GM19452 (cell line): Measurements from ENCODE around the gene BTBD9.

Experiments used
- ATAC-seq: cut with Tn5 transposase; IDR thresholded peaks from one replicate; pipeline ENCODE4 v1.9.1; 2021; ENCODE audit not compliant: unreplicated experiment

BTBD9 gene

DNA sequence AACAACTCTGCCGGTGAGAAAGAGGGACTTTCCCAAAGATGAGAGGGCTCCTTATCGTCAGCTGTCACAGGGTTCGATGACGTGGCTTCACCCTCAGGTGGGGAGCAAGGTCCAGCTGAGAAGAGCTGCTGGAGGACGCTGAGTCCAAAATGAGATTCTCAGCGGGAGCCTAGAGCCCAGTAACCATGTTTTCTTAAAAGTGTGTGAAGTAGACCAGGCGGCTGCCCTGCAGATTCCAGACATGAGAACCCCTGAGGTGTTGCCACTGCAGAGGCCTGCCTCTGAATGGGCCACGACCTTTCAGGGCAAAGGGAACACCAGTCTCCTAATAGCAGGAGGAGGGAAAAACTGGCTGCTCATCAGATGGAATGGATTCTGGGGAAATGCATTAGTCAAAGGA is 375.1 kb downstream of the BTBD9 start:
- no peak for ATAC-seq

DNA sequence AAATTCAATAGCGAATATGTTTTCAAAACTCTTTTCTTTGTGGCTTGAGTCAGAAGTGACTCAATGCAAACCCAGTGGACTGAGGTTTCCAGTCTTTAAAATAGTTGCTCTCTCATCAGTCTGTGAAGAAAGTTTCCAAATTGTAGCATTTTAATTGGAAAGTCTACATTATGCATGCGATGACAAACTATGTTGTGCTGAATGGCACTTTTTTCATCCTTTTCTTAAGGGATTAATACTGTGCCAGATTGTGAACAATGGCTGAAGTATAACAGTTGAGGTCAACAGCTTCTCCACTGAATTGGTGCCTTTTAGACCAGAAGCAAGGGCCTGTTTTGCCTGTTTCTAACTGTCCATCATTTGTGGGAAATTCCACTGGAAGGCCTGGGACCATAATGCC is 377.1 kb downstream of the BTBD9 start:
- ATAC-seq, result no peak

GRCh38 chr6:38262026-38262425 is 377.7 kb downstream of the BTBD9 start:
- ATAC-seq, result no peak

DNA sequence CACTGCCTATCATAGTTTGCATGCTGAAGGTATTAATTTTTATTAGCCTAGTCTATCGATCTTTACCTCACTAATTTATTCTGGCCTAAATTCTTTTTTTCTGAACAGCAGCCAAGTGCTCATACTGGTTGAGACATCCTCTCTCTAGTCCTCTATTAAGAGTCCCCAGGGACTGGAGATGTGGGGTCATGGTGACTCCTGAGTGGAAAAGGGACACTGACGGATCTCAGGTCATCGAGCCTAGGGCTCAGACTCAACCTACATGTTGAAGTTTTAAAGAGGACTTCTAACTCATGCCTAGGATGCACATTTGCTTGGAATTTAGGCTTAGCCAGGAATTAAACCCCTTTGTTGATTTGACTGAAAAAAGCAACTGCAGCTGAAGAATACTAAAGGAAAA is 378.1 kb downstream of the BTBD9 start:
- ATAC-seq, result no peak

DNA sequence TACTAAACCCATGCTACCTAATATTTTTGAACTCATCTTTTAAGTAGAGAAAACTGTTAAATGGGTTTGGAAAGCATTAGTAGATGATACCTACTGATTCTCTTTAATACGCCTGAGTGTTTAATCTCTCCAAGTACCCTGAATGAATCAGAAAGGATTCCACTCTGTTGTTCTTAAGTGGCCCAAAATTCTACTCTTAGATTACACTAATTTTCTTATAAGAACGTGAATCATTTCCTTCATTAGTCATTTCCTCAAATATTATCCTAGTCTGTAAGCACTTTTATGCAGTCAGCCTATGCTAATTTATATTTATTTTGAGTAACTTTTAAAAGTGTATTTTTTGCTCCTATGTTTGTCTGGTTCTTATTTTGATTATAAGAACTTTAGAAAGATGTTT is 380.0 kb downstream of the BTBD9 start:
- no peak for ATAC-seq

- ATAC-seq, result no peak
These were observed 391.1 kb downstream of the BTBD9 start for GRCh38 chr6:38248500-38249234.

DNA sequence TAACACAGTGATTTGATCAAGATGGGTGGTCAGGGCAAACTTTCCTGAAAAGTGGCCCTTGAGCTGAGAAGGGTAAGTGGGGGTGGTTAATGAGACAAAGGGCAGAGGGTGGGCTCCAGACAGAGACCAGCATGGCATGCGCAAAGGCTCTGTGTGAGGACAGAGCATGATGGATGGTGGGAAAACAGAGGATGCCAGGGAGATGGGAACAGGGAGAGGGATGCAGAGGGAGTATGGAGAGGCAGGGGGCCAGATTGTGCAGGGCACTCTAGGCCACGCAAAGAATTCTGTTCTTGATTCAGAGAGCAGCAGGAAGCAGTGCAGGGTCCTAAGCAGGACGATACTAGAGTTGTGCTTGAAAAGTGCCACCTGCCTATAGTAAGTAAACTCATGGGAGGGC is 394.4 kb downstream of the BTBD9 start:
- no peak for ATAC-seq

DNA sequence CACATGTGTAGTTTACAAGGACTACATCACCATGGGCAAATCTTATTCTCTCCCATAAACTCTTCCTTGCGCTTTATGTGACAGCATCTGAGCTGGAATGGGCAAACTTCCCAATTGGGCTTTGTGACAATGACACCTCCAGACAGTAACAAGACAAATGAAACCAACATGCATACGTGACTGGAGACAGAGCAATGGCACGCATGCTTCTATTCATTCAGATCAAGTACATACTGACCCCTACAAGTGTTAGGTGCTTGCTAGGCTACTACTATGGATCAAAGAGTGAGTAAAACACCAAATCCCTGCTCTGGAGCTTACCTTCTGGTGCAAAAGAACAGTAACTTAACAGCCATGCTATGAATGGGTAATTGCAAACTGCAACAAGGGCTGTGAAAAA is 394.9 kb downstream of the BTBD9 start:
- no peak for ATAC-seq

DNA sequence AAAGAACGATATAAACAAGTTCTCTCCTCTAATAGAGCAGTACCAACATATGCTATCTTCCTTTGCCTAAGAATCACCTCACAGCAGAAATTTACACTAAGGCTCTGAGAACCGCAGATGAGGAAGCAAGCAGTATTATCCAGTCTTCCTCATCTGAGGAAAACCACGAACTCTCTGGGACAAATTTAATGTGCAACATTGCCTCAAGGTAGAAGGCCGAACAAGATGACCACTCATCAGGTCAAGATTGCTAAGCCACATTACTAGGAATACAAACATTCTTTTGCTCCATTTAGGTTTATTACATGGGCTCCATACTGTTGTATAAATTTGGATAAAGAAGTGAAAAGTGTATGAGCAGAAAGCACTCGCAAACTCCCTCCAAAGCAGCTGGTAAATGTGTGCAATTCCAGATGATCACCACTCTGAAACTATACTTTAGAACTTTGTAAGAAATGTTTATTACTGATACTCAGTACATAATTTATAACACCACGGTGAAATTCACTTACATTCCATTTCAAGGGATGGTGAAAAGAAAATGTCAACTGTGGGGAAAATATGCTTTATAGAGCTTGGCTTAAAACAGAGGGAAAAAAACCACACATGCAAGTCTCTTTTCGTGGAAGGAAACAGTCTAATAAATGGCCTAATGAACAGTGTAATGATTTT is 398.4 kb downstream of the BTBD9 start:
- ATAC-seq, result no peak

GRCh38 chr6:38239719-38240451 is 399.8 kb downstream of the BTBD9 start:
- ATAC-seq, result no peak

- no peak for ATAC-seq
These were observed 403.1 kb downstream of the BTBD9 start for GRCh38 chr6:38236631-38237030.

DNA sequence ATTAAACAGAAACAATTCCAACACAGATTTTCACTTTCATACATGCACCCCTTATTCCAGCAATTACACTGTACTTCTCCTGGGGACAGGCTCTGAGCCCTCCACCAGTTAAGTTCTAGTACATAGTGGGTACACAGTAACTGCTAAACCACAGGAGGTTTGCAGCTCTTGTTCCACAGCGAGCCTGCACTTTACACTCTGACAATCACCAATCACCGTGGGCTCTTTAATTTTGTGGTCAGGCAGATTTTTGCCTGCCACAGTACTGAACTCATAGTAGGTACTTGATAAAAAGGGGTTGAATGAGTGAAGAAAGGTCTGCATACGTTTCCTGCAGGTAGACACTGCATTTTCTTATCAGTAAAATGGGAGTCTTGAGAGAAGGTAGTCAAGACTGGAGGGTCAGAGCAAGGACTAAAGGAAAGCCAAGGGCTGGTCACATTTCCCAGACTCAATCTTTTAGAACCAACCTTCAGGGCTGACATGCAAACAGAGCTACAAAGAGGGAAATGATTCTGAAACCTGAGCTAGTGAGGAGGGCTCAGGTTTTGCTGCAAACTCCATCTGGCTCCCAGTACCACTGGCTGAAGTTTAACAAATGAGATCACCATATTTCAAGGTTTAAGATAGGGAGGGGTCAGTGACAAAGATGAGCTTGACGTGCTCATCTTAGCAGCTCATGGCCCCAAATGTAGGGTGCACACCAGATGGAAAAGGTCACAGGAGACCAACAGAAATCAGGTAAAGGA is 404.6 kb downstream of the BTBD9 start:
- peak; percentile 60 for ATAC-seq

GRCh38 chr6:38234141-38234540 is 405.6 kb downstream of the BTBD9 start:
- ATAC-seq, result no peak

DNA sequence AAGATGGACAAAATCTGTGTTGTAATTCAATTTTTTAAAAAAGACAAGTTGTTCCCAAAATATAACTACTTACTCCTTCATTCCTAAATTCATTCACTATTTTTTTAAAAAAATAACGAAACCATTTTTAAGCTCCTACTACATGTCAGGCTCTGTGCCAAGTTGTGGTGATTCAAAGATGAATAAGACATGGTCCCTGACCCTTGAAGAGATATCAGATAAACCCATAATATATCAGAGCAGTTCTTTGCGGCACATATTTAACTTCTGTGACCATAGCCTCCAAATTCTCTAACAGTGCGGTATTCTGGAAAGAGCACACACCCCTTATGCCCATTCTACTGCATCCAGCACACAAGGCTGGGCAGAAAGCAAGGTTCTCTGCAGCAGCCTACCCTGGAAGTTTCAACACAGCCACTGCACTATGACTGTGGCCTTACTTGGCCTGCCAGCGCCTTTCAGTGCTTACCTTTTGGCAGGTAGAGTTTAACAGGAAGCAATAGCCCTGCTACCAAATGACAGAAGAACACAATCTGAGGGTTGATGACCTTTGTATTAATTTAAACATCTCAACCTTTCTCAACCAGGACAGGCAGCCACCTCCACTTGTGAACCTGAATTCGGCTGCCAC is 406.5 kb downstream of the BTBD9 start:
- no peak for ATAC-seq

DNA sequence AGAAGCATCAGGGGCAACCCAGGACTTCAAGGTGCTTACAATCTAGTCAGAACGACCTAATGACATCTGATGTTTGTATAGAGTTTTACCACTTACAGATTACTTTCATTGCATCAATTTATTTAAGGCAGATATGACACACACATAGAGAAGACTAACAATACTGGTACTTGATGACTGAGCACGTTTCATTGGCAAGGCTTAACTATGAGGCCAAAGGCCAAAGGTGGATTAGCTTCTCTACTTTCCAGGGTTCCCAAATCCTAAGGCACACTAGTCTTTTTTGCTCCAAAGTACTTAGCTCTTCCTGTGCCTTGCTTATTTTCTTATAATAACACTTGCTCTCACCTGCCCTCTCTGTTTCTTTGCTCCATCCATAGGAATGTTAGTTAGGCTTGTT is 414.0 kb downstream of the BTBD9 start:
- no peak for ATAC-seq

DNA sequence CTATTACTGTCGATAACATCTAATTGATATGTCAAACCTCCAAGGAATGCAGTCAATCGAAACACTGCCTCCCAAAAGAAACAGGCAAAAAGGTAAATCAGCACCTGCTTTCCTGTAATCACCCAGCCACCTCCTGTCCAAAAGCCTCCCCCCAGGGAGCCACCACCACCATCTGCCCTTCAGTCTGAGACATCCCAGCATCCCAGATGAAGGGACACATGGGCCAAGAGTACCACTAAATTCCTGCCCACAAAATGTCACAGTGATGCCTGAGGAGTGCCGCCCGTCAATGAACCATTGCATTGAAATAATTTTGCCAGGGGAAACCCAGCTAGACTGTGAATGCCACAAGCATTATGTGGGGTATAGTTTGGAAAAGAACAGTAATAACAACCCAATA is 418.5 kb downstream of the BTBD9 start:
- ATAC-seq, result no peak

GRCh38 chr6:38220069-38220723 is 419.5 kb downstream of the BTBD9 start:
- ATAC-seq, result no peak

DNA sequence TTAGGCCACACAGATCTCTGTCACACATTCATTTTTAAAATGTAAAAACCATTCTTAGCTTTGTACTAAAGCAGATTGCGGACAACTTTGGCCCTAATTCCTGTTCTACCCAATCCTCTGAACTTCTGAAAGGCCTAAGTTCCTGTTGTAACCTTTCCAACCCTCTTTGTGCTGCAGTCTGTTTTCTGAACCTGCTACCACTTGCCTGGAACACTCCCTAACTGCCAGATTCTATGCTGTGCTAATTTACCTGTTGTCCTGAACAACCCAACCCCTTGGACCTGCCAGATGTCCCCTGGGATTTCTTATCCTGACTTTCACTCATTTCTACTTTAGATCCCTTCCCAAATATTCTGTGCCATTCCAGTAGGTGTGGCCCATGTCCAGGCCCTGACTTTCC is 421.5 kb downstream of the BTBD9 start:
- no peak for ATAC-seq

DNA sequence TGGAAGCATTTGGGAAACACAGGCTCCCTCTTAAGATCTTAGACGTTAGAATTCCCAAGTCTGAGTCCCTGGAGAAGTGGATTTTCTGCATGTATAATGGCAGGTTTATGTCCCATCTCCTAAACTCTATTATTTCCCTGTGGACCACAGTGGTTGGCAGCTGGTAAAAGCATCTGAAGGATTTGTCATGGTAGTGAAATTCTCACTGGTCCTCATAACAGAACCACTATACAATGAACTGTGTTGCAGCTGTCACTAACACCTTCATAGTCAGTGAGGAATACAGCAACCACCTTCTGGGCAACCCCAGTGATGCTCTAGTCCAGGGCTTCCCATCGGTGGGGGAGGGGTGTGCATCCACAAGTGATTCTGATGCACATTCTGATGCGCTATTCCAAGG is 423.3 kb downstream of the BTBD9 start:
- no peak for ATAC-seq

- no peak for ATAC-seq
These were observed 423.9 kb downstream of the BTBD9 start for GRCh38 chr6:38215651-38216311.
